Amniotic epithelial cell (primary cell): ENCODE data around the gene IQGAP2.
"Not testable (repeated sequence)": the region's sequence is repeated elsewhere in the genome, so short reads cannot be mapped to it uniquely, and the experiment has no call there.

Experiments
- DNase-seq: peaks from one replicate; pipeline ENCODE4 v3.0.0-alpha.2; 2010; ENCODE audit warnings: low read depth

Gene IQGAP2

DNA sequence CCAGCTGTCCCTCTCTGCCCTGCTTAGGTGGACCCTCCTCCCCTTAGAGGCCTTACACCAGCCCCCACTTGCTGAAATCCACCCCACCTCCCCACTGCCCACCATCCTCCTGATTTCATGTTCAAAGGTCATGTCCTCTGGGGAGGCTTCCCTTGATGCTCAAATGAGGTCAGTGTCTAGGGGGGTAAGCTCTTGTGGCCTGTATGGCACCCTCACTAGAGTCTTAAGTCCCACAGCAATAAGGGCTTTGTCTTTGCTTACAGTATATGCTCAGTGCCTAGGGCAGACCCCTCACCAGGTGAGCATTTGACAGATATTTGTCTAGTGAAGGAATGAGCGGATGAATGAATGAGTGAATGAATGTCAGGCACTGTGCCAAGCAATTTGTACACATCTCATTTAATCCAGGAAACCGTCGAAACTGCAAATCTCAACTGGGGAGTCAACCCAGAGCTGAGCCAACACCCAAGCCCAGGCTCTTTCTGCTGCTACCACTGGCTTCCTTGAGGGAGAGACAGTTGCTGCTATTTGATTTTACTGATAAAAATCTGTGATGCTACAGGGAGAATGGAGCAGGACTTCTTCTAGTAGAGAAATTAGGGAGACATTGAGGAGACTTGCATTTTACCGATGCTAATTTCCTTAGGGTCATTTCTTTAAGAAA is 101.9 kb downstream of the IQGAP2 start:
- no peak for DNase-seq

DNA sequence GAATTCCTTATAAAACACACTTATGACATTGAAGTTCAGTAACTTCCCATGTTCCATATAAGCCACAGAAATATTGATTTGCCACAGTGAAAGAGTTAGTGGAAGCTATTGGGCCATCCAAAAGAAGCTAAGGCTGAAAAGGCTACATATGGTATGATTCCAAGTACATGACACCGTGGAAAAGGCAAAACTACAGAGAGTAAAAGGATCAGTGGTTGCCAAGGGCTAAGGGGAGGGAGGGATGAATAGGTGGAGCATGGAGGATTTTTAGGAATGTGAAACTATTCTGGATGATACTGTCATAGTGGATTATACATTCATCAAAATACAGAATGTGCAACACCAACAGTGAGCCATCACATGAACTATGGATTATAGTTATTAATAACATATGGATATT is 110.4 kb downstream of the IQGAP2 start:
- DNase-seq = no peak

DNA sequence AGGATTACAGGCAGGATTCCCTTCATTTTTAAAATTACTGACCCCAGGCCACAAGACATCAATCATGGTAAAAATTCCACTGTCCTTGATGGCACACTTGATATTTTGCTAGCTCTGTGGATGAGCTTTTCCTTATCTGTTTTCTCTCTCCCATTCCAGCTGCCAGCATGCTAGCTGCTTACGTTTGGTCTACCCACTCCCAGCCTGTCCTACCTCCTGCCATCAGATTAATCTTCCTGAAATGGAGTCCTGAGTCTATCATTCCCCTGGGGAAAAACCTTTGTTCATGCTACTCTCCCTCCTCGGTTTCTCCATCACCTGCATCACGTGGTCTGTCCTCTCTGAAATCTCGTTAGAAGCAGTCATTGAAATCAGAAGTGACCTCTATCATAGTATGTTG is 111.2 kb downstream of the IQGAP2 start:
- no peak for DNase-seq

DNA sequence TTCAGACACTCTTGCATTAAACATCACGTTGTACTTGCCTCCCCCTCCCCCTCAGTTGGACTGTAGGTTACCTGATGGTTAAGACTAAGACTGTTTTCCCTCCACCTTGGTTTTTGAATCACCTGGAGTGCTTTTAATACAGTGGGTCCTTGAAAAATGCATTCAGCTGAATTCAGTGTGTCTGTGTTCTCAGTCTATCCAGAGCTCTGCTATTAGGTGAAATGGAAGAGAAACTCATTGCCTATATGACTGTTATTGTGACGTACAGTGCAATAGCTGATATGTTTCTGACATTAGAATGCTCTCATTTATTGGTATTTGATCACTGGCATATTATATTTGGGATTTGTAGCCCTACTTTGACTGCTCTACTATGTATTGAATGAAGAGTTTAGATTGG is 111.6 kb downstream of the IQGAP2 start:
- DNase-seq = no peak

DNA sequence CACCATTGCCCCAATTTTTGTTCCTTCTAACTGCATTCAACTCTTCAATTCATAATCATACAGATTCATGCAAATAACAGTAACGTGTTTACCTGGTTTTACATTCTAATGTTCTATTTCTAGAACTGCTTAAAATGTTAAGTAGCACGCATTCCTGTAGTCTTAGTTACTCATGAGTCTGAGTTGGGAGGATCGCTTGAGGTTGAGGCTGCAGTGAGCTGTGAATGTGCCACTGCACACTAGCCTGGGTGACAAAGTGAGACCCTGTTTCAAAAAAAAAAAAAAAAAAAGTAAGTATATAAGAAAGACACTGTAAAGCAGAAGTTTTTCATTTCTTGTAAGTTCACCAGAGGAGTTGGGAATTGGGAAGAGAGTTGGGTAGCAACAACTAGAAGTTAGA is 114.2 kb downstream of the IQGAP2 start:
- no peak for DNase-seq

DNA sequence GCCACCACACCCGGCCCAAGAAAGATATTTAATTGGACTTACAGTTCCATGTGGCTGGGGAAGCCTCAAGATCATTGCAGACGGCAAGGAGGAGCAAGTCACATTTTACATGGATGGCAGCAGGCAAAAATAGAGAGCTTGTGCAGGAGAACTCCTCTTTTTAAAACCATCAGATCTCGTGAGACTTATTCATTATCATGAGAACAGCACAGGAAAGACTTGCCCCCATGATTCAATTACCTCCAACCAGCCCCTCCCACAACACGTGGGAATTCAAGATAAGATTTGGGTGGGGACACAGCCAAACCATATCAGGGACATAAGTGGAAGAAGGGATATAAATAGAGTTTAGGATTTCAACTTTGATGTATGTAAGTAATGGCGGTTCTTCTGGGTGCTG is 115.2 kb downstream of the IQGAP2 start:
- DNase-seq = not testable (repeated sequence)

DNA sequence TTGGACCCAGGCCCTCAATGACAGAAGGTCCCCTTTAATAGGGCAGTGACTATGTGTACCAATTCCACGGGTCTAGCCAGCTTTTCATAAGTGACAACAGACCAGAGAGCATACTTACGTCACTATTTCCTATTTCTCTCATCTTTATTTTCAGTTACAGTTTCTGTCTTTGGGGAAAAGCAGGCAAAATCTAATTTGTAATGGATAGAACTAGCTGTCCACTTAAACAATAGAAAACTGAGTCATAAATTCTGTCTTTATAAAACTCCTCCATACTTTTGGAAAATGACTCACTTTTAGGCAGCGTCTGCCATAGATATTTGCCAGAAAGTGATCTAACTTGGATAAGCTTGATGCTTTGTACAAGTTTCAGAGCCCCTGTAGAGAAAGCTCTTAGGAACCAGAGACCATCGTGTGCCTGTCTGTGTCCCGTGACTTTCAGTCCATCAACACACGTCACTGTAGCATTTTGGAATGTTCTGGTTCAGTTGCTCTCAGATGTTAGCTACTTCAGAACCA is 118.2 kb downstream of the IQGAP2 start:
- no peak for DNase-seq

DNA sequence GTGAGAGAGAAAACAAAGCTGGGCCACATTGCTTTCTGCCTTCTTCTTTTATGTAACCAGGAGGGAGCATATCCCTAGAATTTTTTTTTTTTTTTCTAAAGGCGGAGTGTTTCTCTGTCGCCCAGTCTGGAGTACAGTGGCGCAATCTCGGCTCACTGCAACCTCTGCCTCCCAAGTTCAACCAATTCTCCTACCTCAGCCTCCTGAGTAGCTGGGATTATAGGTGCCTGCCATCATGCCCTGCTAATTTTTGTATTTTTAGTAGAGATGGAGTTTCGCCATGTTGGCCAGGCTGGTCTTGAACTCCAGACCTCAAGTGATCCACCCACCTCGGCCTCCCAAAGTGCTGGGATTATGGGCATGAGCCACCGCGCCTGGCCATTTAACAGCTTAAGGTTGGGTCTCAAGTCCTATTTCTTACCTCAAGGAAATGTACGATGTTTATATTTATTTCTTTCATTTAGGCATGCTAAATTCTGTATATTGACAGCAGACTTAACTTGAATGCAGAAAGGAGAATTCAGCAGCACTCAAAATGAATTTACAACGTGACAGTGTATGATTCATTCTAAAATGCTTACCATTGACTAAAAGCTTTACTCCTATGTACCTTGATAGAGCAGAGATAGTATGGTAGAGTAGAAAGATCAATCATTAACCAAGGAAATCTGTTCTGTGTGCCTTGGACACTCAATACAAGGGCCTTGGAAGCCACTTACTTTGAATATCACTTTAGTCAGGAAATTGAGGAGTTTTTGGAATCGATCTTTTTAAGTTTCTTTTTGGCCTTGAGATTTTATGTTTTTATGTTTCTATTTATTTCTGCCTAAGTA is 119.2 kb downstream of the IQGAP2 start:
- DNase-seq = no peak

DNA sequence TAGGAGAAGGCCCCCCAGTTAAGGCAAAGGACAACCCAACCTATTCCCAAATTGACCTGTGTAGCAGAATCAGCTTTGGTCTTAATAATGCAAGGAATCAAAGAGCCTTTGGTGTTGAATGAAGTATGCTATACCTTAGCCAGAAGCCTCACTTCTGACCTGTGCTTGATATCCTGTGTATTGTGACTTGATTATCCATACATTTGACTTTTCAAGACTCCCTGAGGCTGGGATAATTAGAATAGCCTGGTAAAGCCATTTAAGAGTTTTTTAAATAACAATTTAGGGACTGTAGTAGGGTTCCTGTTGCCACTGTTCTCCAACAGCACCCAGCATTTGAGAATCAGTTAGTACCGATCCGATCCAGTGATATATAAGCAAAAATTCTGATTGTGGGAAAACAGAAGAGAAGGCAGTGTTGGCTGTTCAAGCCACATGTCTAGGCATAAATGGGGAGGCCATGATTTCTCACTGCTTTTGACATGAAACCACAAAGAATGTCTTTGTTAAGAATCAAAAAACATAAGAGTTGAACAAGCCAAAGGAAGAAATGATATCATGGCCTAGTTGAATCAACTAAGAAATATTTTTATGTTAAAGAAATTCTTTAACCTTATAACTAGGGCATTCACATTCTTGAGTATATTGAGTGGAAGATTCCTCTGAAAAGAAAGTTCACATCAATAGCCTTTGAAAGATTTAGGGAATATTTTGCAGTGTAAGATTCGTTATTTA is 121.2 kb downstream of the IQGAP2 start:
- no peak for DNase-seq

DNA sequence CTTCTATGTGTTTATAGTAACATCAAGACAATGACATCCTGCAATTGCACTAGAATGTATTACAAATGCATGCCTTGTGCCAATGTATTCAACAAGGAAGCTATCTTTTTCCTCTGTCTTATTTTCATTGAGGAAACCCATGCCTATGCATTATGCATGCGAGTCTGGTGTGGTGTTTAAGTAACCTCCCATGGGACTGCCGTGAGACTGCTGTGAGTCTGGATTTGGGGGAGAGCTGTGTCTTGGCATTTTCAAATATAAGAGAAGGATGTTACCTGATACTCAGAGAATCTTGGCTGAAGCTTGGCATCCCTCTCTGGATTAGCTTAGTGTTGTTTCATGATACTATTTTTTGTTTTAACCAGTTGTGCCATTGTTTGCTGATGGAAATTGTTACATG is 121.8 kb downstream of the IQGAP2 start:
- DNase-seq = no peak

DNA sequence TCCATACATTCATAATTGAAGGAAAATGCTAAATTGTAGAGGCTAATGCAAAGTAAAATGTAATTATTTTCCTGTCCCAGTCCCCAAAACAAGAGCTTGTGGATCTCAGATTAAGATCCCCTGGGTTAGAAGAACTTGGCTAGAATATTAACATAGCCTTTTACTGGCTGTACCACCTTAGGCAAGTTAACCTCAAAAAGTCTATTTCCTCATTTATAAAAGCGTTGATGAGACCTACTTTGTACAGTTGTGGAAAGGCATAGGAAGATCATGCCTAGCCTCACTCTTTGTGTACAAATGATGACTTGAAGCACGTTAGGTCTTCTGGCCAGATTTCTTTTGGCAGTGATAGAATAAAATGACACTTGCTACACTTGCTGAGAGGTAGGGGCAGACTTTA is 122.9 kb downstream of the IQGAP2 start:
- no peak for DNase-seq

DNA sequence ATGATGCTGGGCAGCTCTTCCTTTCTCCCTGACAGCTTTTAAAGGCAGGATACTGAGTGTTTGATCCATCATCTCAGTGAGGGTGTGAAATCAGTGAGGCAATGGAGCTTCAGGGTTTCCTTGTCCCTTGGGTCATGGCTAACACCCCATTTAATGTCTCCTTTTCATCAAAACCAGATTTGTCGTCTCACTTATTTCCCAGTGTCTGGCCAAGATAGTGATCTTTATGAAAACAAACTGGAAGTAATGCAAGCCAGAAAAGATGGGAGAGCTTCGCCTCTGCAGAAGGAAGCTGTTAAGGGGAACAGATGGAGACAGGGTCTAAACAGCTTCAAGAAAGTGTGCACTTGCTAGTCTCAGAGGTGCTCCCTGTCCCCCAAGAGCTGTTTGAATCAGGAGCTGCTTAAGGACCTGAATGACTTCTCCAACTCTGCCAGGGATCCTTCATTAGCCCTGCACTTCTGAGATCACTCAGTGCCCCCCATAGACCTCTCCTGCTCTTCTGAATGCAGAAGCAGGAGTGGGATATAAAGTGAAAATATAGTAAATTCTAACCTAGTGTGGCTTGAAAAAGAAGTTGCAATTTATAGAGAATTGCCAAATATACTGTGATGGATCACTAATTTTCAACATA is 124.0 kb downstream of the IQGAP2 start:
- DNase-seq = no peak

DNA sequence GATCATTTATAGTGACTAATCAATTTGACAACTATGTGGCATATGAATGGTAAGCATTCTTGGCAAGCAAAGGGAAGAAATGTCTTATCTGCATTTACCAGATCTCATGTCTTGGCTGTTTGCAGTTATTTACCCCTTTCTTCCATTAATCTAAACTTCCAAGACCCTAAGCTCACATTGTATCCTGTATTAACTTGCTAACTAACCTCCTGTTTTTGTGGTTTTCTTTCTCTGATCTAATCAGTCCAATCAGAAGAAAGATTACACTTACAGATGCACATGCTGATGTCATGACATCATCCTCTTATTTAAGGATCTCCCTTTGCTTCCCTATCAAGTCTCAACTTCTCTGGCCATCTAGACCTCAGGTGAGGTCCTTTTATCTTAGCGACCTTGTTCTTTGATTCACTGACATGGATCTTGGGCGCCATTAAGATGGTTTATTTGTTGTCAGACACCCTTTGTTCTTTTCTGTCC is 124.6 kb downstream of the IQGAP2 start:
- no peak for DNase-seq

DNA sequence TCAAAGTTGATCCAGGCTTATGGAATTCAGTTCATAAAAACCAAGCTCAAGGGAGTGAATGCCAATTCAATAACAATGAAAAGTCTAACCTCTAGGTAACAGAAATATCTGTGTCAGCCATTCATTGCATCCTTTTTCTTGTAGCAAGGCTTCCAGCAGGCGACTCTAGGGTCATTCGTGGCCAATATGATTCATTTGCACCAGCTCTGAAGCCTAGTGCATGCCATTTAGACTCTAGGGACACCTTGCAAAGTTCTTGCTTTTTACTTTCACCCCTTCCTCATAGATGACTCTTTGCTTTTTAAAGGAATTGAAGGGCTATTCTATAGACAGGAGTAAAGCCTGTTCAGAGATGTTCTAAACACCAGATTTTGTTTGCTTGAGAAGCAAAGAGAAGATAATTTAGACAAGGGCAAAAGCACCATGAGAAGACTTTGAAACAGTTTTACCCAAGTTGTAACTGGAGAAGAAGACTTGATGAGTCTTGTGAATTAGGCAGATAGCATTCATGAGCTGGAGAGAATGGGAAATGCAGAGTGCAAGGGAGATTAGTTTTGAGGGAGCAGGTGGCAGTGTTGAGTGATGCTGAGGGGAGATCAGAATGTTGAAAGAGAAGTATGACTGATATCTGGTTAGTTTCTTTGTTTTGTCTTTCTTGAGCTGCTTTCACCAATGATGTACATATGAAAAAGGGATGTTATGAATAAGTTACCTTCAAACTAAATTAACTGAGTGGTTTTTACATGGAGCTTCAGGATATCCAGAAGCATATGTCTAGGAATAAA is 125.7 kb downstream of the IQGAP2 start:
- DNase-seq = no peak

DNA sequence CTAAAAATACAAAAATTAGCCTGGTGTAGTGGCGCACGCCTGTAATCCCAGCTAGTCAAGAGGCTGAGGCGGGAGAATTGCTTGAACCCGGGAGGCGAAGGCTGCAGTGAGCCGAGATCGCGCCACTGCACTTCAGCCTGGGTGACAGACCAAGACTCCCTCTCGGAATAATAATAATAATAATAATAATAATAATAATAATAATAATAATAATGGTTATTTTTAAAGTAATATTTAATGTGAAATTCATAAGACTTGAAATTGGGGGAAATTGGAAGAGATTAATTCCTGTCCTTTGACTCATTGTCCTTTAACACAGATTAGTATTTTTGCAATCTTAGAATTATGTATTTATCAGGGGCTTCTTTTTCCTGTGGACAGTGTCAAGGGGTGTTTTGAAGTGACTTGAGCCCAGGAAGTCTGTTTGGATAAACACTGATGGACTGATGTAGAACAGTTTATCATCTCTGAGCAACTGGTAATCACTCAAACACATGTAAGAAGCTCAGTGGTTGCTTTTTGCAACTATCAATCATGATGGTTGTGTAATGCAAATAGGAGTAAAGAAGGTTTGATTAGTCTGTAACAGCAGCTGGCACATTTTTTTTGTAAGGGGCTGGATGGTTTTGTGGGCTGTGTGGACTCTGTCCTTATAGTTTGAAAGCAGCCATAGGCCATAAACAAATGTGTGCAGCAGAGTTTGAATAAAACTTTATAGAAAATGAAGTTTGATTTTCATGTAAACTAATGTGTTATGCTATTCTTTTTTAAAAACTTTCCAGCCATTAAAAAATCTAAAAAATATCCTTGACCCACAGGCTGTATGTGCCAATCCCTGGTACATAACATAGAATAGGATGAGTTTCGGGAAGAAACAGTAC is 126.6 kb downstream of the IQGAP2 start:
- DNase-seq = no peak

DNA sequence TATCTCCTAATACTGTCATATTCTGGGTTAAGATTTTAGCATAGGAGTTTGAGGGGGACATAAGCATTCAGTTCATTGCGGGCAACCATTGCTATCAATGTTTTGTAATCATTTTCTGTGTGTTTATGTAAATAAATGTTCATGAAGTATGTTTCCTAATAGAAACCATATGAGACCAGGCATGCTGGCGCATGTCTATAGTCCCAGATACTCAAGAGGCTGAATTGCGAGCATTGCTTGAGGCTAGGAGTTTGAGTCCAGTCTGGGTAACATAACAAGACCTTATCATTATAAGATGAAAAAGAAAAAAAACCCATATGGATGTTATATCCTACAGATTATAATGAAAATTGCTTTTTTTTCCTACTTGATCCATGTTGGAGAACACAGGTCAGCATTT is 129.0 kb downstream of the IQGAP2 start:
- DNase-seq = no peak

DNA sequence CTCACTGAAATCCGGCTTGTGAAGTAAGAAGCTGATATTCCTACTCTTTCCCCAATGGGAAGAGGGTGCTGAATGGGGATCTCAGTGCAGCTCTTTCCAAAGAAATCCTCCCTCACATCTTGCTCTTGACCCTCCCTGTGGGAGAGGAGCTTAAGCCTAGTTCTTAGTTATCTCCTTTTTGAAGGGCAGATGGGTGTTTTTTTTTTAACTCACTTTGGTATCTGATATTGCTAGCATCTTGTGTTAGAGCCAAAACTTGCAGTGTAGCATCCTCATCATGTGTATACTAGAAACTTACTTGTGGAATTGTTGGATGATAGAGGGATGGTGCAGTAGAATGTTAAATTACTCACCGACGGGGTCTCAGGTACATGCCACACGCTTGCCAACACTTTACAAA is 129.9 kb downstream of the IQGAP2 start:
- no peak for DNase-seq

DNA sequence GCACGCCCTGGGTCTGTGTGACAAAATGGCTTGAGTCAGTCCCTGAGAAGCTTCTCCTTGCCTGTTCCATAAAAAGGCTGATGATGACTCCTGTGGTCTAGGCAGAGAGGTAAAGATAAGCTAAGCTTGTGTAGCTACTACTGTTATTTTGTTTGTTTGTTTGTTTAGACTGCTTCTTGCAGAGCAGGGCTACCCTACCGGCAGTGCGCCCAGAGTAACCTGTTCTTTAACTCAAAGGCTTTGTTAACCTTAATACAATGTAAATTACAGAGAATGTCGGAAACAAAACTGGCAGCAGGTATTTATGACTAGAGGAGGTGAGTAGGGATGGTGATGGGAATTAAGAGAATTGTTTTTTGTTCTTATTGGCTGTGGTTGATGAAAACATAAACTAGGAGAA is 132.5 kb downstream of the IQGAP2 start:
- no peak for DNase-seq

DNA sequence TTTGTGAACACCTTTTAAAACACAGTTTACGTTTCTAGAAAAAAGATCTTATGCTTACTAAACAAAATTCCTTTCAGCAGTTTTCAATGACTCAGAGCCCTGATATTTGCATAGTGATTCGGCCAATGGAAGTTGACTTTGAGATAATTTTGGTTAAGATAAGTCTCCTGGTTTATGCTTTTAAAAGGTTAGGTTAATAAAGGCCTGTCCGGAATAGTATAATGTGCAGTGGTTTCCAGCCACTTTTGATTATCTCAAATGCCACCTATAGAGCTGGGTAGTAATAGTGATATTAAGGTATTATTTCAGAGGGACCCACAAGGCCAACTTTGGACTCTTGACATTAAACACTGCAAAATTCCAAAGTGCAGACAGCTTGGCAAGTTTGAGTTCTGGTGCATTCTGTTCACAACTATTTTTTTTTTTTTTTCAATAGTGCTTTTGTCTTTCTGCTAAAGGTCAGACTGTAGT is 134.0 kb downstream of the IQGAP2 start:
- DNase-seq = no peak

DNA sequence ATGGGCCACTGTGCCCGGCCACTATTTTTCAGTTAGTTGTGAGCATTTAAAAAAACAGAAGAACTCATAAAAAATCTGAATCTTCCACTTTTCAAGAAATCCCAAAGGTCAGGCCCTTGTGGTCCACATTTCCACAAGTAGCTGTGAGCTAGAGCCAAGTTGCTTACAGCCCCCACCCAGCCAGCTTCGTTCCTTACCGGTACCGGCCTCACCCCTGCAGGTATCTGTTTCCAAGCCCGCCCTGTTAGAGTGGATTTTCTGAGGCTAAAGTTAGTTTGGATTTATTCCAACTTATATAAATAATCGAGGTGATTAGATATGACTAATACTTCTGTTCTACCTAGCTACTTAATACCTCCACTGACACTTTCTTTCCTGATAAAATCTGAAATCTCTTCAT is 139.2 kb downstream of the IQGAP2 start:
- no peak for DNase-seq
